ENCODE data around the gene HLX. TPM values are rescaled to one million over a fixed set of nuclear protein-coding genes. Genes with fewer than 3 reads are reported as not detected.
A peak's percentile ranks its signal among the peaks of the same experiment; 100 is the strongest.

HLX gene
- total and polyA plus RNA-seq, 9 of the 15 experiments (the other 6 are each of a cell fraction or from before 2014, with no cell fraction given) = 0.10 to 3.0 (median 1.6) TPM

- no peak for TF ChIP-seq DEAF1 (CRISPR knock-in tag; IDR thresholded peaks at IDR 0.05)
- TF ChIP-seq CCNT2 (IDR thresholded peaks at IDR 0.05; ENCODE audit: borderline replicate concordance, extremely low read depth, insufficient read length, low read depth, low read length) = peak; percentile 80
- no peak for TF ChIP-seq NUFIP1 (IDR thresholded peaks at IDR 0.05; ENCODE audit: partially characterized antibody)
- TF ChIP-seq TOE1 (IDR thresholded peaks at IDR 0.05; ENCODE audit: borderline replicate concordance) = no peak
- TF ChIP-seq TOE1 (CRISPR knock-in tag; IDR thresholded peaks at IDR 0.05; ENCODE audit: borderline replicate concordance, low read depth) = no peak
- peak; percentile 44; the same call in 1 of the 2 replicates for TF ChIP-seq PBX2 (CRISPR knock-in tag; IDR thresholded peaks at IDR 0.05; ENCODE audit: low read depth)
- TF ChIP-seq PBX2 (tag; conservative IDR thresholded peaks at IDR 0.05; ENCODE audit: low read depth) = peak; percentile 87
- TF ChIP-seq ZNF133 (CRISPR knock-in tag; IDR thresholded peaks at IDR 0.05) = no peak
- no peak for TF ChIP-seq FIP1L1 (IDR thresholded peaks at IDR 0.05; ENCODE audit: low read depth, low read length, poor library complexity, severe bottlenecking)
- TF ChIP-seq ZNF134 (CRISPR knock-in tag; conservative IDR thresholded peaks at IDR 0.05) = no peak
- peak; percentile 73 for TF ChIP-seq HDAC3 (IDR thresholded peaks at IDR 0.05; ENCODE audit: borderline replicate concordance, partially characterized antibody)
- TF ChIP-seq STAT6 (CRISPR knock-in tag; IDR thresholded peaks at IDR 0.05) = no peak
These were observed 48.2 kb downstream of the HLX start (continued) for GRCh38 chr1:220927442-220927841.

All from K562 (cell line).